Uterus (tissue), 4 donors: ENCODE data around the gene NOS1AP. TPM values are rescaled to one million over a fixed set of nuclear protein-coding genes. Genes with fewer than 3 reads are reported as not detected.

ENCODE experiments used
- DNase-seq, 2 donors: peaks; one replicate each; pipeline ENCODE4 v3.0.0-alpha.2; 2019 to 2020
- H3K27ac ChIP-seq, 2 donors: fragments of 200-600 bp; sonication (generic); 1 replicate in 1 of 2; 2 replicates in 1 of 2; pipeline ENCODE4 v1.5.1; 2016 to 2018
- H3K27me3 ChIP-seq, 2 donors: fragments of 200-600 bp; sonication (generic); one replicate each; pipeline ENCODE4 v1.5.1; 2018 to 2019; ENCODE audit warnings: control low read depth in 1 of 2
- H3K36me3 ChIP-seq, 2 donors: fragments of 200-600 bp; sonication (generic); one replicate each; pipeline ENCODE4 v1.5.1; 2019; ENCODE audit warnings: control low read depth in 1 of 2
- H3K4me1 ChIP-seq, 2 donors: fragments of 200-600 bp; sonication (generic); one replicate each; pipeline ENCODE4 v1.5.1; 2018 to 2019; ENCODE audit warnings: control low read depth in 1 of 2
- H3K4me3 ChIP-seq, 2 donors: fragments of 200-600 bp; sonication (generic); 1 replicate in 1 of 2; 2 replicates in 1 of 2; pipeline ENCODE4 v1.5.1; 2018 to 2019; ENCODE audit warnings: mild to moderate bottlenecking in 1 of 2
- H3K9me3 ChIP-seq, 2 donors: fragments of 200-600 bp; sonication (generic); one replicate each; pipeline ENCODE4 v1.5.1; 2019; ENCODE audit warnings: control low read depth in 1 of 2
- POLR2A ChIP-seq, 2 donors: fragments of 450-650 bp; IDR thresholded peaks; one replicate each; pipeline ENCODE4 v1.6.1; 2016; ENCODE audit warnings: antibody characterized with exemption in 2 of 2, mild to moderate bottlenecking in 1 of 2, moderate library complexity in 1 of 2
- intact Hi-C: fragments of 100-400 bp; cut with DNase I; formaldehyde crosslinking; loops from one replicate; pipeline ENCODE4 v1.15.1; 2023; ENCODE audit warnings: low total_unique reads
- total RNA-seq, 4 donors: library from RNA; depleted of rRNA in 3 of 4; stranded (reverse); fragments of >200 nt in 3 of 4; gene quantifications; one replicate each; pipeline versions ENCODE4 v1.1.0 to v1.2.4, GENCODE V29; 2014 to 2023
- TF ChIP-seq, protein P1 (sequence below), 4 experiments: fragments of 200-600 bp in 2 of 4; fragments of 450-650 bp in 2 of 4; sonication (generic) in 2 of 4; IDR thresholded peaks; one replicate each; pipeline ENCODE4 v1.5.1; 2016 to 2019; ENCODE audit warnings: antibody characterized with exemption in 4 of 4, mild to moderate bottlenecking in 2 of 4, moderate library complexity in 1 of 4
- donor health status: DM: yes; HTN: yes; CAD: no.

The NOS1AP gene
- total RNA-seq, 4 donors from 2014 or later = under 0.01 to 5.3 (median 1.9) TPM; not detected in 1

DNA sequence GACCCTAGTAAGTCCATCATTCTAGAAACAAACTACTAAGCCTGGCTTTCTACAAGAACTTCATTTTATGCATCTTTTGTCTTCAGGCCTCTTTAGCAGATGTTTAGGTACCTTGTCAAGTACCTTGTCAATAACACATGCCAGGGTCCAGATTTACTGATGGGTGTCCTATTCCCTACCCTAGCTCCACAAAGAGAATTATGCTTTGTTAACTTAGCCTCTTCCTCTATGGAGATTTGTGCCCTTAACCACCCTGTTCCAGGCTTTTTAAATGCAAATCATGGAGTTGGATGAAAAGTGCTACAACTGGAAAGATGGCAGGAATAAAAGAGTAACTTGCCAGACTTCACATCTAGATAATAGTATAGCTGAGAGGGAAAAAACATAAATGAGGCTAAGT lies 264.5 kb downstream of the NOS1AP start:
- no peak overlapping the region for H3K4me3 ChIP-seq
- H3K9me3 ChIP-seq = no peaks in the 10 kb centered on the region
- DNase-seq = no peak
- no peak overlapping the region for H3K27ac ChIP-seq
- peaks cover 0 to 5% of the 10 kb centered on the region in 2 donors for H3K4me1 ChIP-seq
- TF ChIP-seq, protein P1, sequence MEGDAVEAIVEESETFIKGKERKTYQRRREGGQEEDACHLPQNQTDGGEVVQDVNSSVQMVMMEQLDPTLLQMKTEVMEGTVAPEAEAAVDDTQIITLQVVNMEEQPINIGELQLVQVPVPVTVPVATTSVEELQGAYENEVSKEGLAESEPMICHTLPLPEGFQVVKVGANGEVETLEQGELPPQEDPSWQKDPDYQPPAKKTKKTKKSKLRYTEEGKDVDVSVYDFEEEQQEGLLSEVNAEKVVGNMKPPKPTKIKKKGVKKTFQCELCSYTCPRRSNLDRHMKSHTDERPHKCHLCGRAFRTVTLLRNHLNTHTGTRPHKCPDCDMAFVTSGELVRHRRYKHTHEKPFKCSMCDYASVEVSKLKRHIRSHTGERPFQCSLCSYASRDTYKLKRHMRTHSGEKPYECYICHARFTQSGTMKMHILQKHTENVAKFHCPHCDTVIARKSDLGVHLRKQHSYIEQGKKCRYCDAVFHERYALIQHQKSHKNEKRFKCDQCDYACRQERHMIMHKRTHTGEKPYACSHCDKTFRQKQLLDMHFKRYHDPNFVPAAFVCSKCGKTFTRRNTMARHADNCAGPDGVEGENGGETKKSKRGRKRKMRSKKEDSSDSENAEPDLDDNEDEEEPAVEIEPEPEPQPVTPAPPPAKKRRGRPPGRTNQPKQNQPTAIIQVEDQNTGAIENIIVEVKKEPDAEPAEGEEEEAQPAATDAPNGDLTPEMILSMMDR (IDR thresholded peaks at IDR 0.05) = no peak
- no peak for TF ChIP-seq POLR2A (IDR thresholded peaks at IDR 0.05)
- intact Hi-C loops = no loop called here
- no peaks in the 10 kb centered on the region for H3K36me3 ChIP-seq
- no peaks in the 10 kb centered on the region for H3K27me3 ChIP-seq

DNA sequence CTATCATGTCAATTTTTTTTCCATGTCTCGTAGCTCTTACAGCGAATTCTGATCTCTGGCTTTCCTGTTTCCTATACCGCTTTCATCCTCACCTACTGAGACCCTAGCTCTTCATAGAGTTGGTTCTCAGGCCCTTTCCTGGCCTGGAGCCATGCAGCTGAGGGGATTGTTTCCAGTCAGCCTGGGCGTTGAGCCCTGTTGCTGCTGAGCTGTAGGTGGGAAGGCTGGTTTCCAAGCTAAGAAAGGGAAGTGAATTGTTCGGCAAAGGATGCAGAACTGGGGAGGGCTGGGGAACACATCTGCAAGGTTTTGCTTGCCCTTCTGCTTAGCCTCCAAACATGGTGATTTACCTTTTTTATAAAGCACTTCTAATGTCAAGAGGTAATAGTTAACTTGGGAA lies 265.6 kb downstream of the NOS1AP start:
- TF ChIP-seq, protein P1 (IDR thresholded peaks at IDR 0.05) = no peak
- no peak for TF ChIP-seq POLR2A (IDR thresholded peaks at IDR 0.05)
- intact Hi-C loops = no loop called here
- H3K27ac ChIP-seq = no peak overlapping the region

DNA sequence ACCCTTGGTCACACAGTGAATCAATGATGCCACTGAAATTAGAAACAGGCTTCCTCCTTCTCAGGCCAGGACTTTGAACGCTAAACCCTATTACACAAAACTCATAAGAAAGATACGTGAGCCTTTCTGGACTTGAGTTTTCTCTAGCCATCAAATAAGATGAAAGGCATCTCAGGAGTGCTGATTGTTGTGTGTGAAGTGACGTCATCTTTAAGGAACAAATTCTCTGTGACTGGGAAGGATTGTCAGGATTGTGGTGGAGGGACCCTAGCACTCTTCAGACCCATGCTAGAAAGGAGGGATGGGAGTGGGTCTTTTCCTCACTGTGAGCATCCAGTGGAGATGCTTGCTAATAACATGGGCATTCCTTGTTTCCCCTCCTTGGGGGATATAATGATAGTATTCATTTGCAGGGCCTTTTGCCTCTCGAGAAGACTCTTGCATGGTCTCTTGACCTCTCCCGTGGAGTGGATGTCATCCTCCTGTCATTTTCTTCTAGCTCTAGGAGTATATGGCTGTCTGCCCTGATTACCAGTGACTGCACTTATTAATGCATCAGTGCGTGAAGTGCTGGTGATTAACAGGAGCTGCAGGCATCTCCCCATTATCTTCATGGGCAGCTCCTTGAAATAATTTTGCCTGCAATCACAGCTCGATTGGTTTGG lies 267.3 kb downstream of the NOS1AP start:
- Histone ChIP-seq H3K27me3 (no peaks in the 10 kb centered on the region), H3K36me3 (no peaks in the 10 kb centered on the region), H3K4me3 (no peak overlapping the region), H3K4me1 (no peaks in the 10 kb centered on the region), H3K27ac (no peak overlapping the region), H3K9me3 (no peaks in the 10 kb centered on the region)
- no peak for DNase-seq
- intact Hi-C loops = no loop called here
- no peak for TF ChIP-seq POLR2A (IDR thresholded peaks at IDR 0.05)
- TF ChIP-seq, protein P1 (IDR thresholded peaks at IDR 0.05) = no peak

More for the DNA sequence above, 265.6 kb downstream of the NOS1AP start:
- Histone ChIP-seq H3K27me3 (no peaks in the 10 kb centered on the region), H3K9me3 (no peaks in the 10 kb centered on the region), H3K36me3 (no peaks in the 10 kb centered on the region), H3K4me1 (peaks cover 0 to 3% of the 10 kb centered on the region in 2 donors), H3K4me3 (no peak overlapping the region)
- no peak for DNase-seq

DNA sequence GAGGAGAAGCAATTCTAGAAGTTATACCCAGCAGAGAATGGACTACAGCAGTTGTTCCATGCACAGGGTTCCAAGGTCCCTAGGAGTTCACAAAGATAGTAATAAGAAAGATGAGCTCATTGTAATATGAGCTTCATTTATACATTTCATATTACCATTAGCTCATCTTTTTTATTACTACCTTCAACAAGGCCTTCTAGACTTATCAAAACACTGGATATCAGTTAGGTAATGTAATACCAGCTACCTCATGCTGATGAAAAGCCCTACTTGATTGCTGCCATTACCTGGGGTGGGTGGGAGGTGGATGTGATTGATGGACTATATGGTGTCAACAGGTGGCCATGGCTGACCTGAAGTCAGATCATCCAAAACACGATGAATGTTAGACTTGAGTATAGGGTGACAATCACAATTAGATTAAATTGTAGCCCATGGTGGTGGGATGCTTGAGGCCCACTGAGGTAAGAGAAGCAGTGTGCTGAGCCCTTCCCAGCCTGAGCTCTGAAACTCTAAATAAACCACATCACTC lies 273.0 kb downstream of the NOS1AP start:
- DNase-seq = no peak
- no peak overlapping the region for H3K4me3 ChIP-seq
- H3K9me3 ChIP-seq = no peaks in the 10 kb centered on the region
- H3K4me1 ChIP-seq = no peaks in the 10 kb centered on the region
- H3K36me3 ChIP-seq = no peaks in the 10 kb centered on the region
- H3K27me3 ChIP-seq = no peaks in the 10 kb centered on the region
- H3K27ac ChIP-seq = no peak overlapping the region
- intact Hi-C loops = no loop called here
- TF ChIP-seq, protein P1 (IDR thresholded peaks at IDR 0.05) = no peak
- no peak for TF ChIP-seq POLR2A (IDR thresholded peaks at IDR 0.05)

DNA sequence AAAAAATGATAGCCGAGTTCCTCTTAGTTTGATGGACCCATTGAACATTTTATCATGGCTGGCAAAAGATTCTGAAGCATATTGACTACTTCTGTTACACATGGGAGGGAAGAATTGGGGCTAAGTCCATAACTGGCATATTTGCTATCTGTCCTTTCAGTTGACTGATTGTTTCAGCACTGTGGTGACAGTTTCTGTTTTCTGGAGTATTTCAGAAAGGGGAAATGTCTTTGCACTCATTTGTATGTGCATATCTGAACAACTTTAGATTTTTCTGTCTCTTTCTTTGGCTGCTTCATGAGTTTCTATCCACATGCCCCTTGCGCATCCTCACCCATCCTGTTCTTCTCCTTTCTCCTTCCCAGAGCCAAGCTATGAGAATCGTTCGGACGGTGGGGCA lies 274.0 kb downstream of the NOS1AP start:
- Histone ChIP-seq H3K4me1 (no peaks in the 10 kb centered on the region), H3K4me3 (no peak overlapping the region), H3K27ac (no peak overlapping the region), H3K36me3 (no peaks in the 10 kb centered on the region), H3K9me3 (no peaks in the 10 kb centered on the region), H3K27me3 (no peaks in the 10 kb centered on the region)
- no peak for DNase-seq
- no peak for TF ChIP-seq POLR2A (IDR thresholded peaks at IDR 0.05)
- TF ChIP-seq, protein P1 (IDR thresholded peaks at IDR 0.05) = no peak
- intact Hi-C loops = no loop called here
